DMS114 treated with DMSO at 0.1 percent for 48 hours (cell line): ENCODE measurements around the gene ZNF524.

ENCODE experiments used
- DNase-seq: peaks from one replicate; lab custom pipeline; 2025; ENCODE audit not compliant: unreplicated experiment; lab: John Stamatoyannopoulos, UW

The ZNF524 gene

DNA sequence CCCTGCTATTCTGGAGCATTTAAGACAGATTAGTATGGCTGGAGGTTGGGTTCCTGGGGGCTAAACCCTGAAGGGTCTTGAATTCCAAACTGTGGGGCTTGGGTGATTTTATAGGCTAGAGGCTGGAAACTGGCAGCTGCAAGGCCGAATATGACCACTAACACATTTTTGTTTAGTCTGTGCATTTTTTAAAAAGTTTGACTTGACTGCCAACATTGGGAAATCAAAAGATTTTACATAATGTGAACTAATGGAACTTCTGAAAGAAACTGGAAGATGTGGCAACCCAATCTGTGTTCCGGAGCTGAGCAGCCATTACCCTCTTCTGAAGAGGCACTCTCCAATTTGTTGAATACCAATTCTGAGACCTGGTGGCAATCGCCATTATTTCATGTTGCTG lies 19.2 kb downstream of the ZNF524 start:
- DNase-seq, result no peak

DNA sequence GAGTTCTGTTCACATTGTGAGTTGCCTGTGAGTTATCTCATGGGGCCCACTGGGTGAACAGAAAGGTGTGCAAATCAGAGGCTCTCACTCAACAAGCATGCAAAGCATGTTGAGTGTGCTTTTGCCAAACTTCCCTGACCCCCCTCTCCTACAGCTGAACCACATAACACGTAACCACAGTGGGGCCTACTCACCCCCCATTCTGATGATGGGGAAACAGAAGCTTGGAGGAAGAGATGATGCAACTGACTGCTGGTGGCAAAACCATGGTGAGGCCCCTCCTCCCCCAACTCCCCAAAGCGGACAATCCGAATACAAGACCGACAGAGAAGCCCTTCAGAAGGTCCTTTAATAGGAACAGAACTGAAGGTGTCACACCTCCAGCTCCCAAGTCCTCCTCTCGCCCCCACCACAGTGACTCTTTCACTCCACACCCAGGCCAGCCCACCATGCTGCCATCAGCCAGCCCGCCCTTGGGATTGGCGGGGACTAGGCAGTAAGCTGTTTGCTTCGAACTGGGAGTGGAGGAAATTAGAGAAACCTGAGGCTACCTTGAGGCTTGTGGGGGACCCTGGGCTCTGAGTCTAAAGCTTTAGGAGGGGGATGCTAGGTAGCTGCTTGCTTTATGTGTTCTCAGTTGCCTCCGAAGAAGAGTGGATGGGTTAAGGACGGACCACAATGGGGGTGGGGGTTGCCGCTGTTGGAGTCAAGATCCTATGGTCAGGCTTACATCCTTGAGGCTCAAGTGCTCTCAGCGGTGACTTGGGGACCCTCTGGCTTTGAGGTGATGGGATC lies 20.5 kb downstream of the ZNF524 start:
- no peak for DNase-seq

DNA sequence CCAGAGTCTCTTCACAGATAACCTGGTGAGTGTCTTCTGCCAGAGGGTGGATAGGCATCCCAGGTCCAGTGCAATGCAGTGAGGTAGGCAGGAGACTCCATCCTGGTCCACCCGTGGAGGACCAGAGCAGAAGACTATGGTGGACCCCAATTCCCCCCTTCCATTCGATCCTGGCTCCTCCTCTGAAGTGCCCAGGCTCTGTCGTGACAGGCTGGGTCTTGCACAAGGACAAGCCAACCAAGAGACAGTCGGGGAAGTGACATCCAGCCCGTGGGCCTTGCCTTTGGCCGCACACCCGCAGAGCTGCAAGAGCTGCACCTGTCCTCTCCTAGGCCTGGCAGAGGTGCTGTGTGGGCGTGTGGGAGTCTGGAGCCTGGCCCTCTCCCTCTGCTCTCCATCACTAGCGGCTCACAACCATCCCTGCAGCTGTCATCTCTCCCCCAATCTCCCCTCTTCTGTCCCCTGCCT lies 21.2 kb downstream of the ZNF524 start:
- DNase-seq, result no peak

- DNase-seq, result no peak
Measured at GRCh38 chr19:55621673-55622231, 21.7 kb downstream of the ZNF524 start.

GRCh38 chr19:55622242-55622969 lies 22.3 kb downstream of the ZNF524 start:
- DNase-seq, result no peak

GRCh38 chr19:55623130-55623529 lies 23.0 kb downstream of the ZNF524 start:
- no peak for DNase-seq

DNA sequence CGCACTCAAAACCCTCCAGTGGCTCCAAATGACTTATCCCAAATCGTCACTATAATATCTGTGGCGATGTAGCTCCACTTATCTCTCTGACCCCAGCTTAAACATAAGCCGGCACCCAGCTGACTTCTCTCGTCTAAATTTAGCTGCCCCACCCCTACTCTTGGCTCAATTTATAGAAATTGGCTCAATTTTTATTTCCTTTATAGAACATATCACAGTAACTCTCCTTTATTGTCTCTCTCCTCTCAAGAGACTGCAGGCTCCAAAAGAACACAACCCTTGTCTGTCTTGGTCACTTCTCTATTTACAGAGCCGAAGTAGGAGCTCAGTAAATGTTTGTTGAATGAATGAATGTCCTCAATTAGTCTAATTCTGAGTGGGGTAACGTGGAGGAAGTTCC lies 23.5 kb downstream of the ZNF524 start:
- DNase-seq, result no peak

- DNase-seq, result peak; percentile 83
Measured at GRCh38 chr19:55624109-55625003, 24.3 kb downstream of the ZNF524 start, which contains the start of gene ZNF784. TSS of gene ZNF784 (minus strand) at chr19:55624566. CDS start at chr19:55624561, 5 bp downstream.

- DNase-seq, result no peak
Measured at GRCh38 chr19:55625004-55625326, 24.9 kb downstream of the ZNF524 start.

- DNase-seq, result no peak
Measured at GRCh38 chr19:55626350-55626749, 26.3 kb downstream of the ZNF524 start.

- peak; percentile 92 for DNase-seq
Measured at GRCh38 chr19:55632463-55632834, 32.4 kb downstream of the ZNF524 start.

DNA sequence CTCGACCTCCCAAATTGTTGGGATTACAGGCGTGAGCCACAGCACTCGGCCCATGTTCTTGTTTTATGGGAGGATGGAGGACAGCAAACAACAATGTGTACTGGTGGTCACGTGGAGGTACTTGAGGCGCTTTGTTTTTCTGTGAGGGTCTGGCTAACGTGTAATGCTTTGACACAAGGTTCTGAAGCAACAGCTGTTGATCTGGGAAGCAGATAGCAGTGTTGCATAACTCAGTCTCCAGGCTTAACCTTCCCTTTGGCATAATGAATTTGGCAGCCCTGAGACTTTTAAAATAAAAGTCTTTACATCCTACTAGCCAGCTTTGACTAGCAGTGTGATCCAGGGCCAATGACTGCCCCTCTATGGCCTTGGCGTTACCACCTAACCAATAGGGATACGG lies 33.8 kb downstream of the ZNF524 start:
- no peak for DNase-seq

DNA sequence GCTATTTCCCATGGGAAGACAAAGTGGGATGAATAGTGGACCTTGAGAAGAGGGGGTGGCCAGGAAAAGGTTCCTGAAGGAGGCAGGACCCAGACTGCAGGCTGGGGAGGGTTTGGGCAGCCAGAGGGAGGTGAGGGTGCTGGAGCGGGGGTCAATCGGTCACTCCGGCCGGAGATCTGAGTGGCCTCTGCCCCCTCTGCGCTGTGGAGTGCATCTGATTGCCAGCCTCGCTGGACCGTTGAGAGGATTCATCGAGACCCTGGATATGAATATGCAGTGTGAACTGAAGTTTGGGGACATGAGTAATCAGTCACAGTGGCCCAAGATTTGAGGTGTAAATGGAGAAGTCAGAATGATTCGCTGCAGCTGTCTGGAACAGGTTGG lies 35.2 kb downstream of the ZNF524 start:
- DNase-seq, result no peak

DNA sequence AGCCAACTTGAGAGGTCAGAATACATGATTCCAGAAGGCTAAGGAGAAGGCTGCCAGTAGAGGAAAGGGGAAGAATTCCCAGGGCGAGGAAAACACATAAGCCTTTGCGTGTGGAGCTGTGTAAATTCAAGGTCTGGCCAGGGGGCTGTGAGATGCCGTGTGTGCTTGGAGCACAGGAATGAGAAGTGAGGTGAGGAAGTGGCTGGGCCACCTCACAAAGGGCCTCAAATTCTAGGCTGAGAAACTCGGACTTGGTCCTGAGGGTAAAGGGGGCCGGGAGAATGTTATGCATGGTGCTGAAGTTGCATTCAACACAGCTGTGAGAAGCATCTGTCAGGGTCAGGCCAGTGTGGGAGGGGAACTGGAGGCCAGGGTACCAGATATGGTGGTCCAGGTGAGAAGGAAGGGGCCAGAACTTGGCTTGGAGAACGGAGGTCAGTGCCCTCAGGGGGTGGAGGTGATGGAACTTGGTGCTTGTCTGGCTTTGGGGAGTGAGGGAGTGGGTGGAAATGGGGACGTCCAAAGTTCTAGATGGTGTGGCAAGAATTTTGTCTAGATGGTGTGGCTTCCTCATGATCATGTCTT lies 35.9 kb downstream of the ZNF524 start:
- no peak for DNase-seq

DNA sequence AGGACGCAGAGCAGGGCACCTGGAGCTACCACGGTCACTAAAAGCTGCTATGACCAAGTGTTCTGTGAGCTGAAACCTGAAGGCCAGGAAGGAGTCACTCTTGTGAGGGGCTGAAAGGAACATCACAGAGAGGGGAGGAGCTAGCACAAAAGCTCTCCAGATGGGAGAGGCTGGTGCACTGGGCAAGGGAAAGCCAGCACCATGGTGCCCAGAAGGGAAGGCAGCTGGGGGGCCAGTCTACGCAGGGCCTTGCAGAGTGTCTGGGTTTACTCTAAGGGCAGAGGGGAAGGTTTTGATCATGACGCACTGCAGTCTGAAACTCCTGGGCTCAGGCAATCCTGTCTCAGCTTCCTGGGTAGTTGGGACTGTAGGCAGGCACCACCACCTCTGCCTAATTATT lies 36.6 kb downstream of the ZNF524 start:
- DNase-seq, result no peak

DNA sequence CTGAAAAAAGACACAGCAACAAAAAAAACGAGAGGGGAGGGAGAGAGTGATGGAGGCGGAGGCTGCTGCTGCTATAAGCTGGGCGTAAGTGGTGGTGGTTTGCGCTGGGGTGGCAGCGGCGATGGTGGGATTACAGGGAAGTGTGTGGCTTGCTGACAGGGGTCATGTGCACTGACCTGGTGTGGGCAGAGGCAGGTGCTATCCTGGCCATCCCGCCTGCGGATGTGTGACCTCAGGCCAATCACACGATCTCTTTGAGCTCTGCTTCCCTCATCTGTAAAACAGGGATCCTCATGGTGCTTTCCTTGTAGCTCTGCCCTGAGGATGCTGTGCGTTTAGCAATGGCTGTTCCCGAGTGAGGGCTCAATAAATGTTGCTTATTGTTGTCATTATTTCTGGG lies 37.4 kb downstream of the ZNF524 start:
- DNase-seq, result no peak

GRCh38 chr19:55638864-55639359 lies 38.8 kb downstream of the ZNF524 start:
- DNase-seq, result no peak

DNA sequence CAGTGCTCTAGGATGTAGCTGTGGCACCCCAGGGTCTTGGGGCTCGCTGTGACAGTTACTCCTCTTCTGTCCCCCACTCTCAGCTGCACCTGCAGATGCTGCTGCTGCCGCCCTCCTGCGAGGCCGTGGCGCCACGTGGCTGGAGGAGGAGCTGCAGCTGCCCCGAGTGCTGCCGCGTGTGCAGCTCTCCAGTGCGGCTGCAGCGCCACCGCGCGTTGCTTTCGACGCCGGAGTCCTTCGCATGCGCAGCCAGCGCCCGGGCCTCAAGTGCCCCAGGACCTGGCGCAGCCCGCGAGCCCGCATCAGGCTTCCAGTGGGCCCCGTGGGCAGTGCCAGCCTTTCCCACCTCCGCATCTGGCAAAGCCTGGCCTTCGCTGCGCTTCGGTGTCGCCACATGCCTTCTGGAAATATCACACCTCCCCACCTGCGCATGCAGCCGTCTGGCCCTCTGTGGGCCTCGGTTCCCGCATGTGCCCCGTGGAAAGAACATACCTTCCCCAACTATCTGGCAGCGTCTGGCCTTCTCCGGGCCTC lies 40.0 kb downstream of the ZNF524 start:
- DNase-seq, result no peak

GRCh38 chr19:55640577-55641425 lies 40.7 kb downstream of the ZNF524 start, which contains the start of gene ZNF580:
TSS of gene ZNF580 (plus strand) at chr19:55641002. CDS start at chr19:55642509, 1,507 bp downstream.
- DNase-seq, result peak; percentile 77
